SJCRH30 (cell line): ENCODE results near the gene NLRP13. TPM values are rescaled to one million over a fixed set of nuclear protein-coding genes. Genes with fewer than 3 reads are reported as not detected.
"Not testable (repeated sequence)": the region's sequence is repeated elsewhere in the genome, so short reads cannot be mapped to it uniquely, and the experiment has no call there.

ENCODE experiments used
- DNase-seq, 2 experiments: peaks; one replicate each; pipeline ENCODE4 v3.0.0-alpha.2; 2015 to 2020
- H3K27ac ChIP-seq: fragments of 250-450 bp; sonication (Bioruptor Pico); 2 replicates; pipeline ENCODE4 v1.5.1; 2020; ENCODE audit warnings: mild to moderate bottlenecking, moderate library complexity
- H3K27me3 ChIP-seq: fragments of 250-450 bp; sonication (Bioruptor Pico); 2 replicates; pipeline ENCODE4 v1.5.1; 2020; ENCODE audit warnings: mild to moderate bottlenecking, moderate library complexity
- H3K36me3 ChIP-seq: fragments of 250-450 bp; sonication (Bioruptor Pico); 2 replicates; pipeline ENCODE4 v1.5.1; 2020; ENCODE audit warnings: mild to moderate bottlenecking, moderate library complexity
- H3K4me1 ChIP-seq: fragments of 250-450 bp; sonication (Bioruptor Pico); 2 replicates; pipeline ENCODE4 v1.5.1; 2020; ENCODE audit warnings: mild to moderate bottlenecking, moderate library complexity
- H3K4me3 ChIP-seq: fragments of 250-450 bp; sonication (Bioruptor Pico); 2 replicates; pipeline ENCODE4 v1.5.1; 2020; ENCODE audit warnings: mild to moderate bottlenecking, moderate library complexity
- H3K9me3 ChIP-seq: fragments of 250-450 bp; sonication (Bioruptor Pico); replicated peaks from 2 replicates; pipeline ENCODE4 v1.5.1; 2020; ENCODE audit warnings: mild to moderate bottlenecking, moderate library complexity
- total RNA-seq: library from RNA; depleted of rRNA; stranded (reverse); fragments of >200 nt; shearing (Covaris generic); gene quantifications from 2 replicates; pipeline ENCODE4 v1.2.3, GENCODE V29; 2014; rRNA removed

The NLRP13 gene, protein sequence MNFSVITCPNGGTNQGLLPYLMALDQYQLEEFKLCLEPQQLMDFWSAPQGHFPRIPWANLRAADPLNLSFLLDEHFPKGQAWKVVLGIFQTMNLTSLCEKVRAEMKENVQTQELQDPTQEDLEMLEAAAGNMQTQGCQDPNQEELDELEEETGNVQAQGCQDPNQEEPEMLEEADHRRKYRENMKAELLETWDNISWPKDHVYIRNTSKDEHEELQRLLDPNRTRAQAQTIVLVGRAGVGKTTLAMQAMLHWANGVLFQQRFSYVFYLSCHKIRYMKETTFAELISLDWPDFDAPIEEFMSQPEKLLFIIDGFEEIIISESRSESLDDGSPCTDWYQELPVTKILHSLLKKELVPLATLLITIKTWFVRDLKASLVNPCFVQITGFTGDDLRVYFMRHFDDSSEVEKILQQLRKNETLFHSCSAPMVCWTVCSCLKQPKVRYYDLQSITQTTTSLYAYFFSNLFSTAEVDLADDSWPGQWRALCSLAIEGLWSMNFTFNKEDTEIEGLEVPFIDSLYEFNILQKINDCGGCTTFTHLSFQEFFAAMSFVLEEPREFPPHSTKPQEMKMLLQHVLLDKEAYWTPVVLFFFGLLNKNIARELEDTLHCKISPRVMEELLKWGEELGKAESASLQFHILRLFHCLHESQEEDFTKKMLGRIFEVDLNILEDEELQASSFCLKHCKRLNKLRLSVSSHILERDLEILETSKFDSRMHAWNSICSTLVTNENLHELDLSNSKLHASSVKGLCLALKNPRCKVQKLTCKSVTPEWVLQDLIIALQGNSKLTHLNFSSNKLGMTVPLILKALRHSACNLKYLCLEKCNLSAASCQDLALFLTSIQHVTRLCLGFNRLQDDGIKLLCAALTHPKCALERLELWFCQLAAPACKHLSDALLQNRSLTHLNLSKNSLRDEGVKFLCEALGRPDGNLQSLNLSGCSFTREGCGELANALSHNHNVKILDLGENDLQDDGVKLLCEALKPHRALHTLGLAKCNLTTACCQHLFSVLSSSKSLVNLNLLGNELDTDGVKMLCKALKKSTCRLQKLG
- not detected in 2 replicates for total RNA-seq

- no peaks in the 10 kb centered on the region; the same call in 1 of the 2 replicates for H3K27me3 ChIP-seq
- H3K4me1 ChIP-seq, result no peaks in the 10 kb centered on the region
- no peak within 1 kb of the TSS for H3K4me3 ChIP-seq
- no peaks in the 10 kb centered on the region for H3K9me3 ChIP-seq
- no peak within 1 kb of the TSS for H3K27ac ChIP-seq
- H3K36me3 ChIP-seq, result no peaks in the 10 kb centered on the region
- DNase-seq, result no peak
Measured at GRCh38 chr19:55931936-55932386, at the start of gene NLRP13. Gene NLRP13 (minus strand): TSS chr19:55932336. CDS start chr19:55932311, 25 bp downstream.

DNA sequence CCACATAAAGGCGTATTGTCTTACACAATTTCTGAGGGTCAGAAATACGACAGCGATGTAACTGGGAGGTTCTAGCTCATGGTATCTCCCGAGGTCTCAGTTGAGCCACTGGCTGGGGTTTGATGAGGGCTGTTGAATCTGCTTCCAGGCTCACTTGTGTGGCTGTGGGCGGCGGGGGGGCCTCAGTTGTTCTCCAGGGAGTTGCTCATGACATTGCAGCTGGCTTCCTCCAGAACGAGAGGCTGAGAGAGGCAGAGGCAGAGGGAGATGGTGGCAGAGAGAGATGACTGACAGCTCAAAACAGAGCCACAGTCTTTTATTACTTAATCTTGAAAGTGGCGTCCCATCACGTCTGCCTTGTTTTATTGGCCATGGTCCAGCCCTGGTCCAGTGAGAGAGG is 48.3 kb upstream of the NLRP13 start:
- Histone ChIP-seq H3K9me3 (no peaks in the 10 kb centered on the region), H3K4me3 (no peak overlapping the region)
- no peak for DNase-seq

GRCh38 chr19:55973982-55974381 is 41.8 kb upstream of the NLRP13 start:
- H3K27ac ChIP-seq, result no peak overlapping the region
- no peaks in the 10 kb centered on the region for H3K36me3 ChIP-seq
- DNase-seq, result no peak
- H3K27me3 ChIP-seq, result no peaks in the 10 kb centered on the region
- H3K4me3 ChIP-seq, result no peak overlapping the region
- no peaks in the 10 kb centered on the region for H3K4me1 ChIP-seq
- H3K9me3 ChIP-seq, result peaks cover 4% of the 10 kb centered on the region; the same call in 1 of the 2 replicates

More for the DNA sequence above, 48.3 kb upstream of the NLRP13 start:
- Histone ChIP-seq H3K27me3 (no peaks in the 10 kb centered on the region), H3K4me1 (no peaks in the 10 kb centered on the region), H3K36me3 (no peaks in the 10 kb centered on the region), H3K27ac (no peak overlapping the region)

- H3K4me3 ChIP-seq, result no peak overlapping the region
- no peaks in the 10 kb centered on the region for H3K27me3 ChIP-seq
- H3K4me1 ChIP-seq, result no peaks in the 10 kb centered on the region
- H3K27ac ChIP-seq, result no peak overlapping the region
- H3K9me3 ChIP-seq, result no peaks in the 10 kb centered on the region
- DNase-seq, result no peak
- H3K36me3 ChIP-seq, result no peaks in the 10 kb centered on the region
Measured at GRCh38 chr19:55962186-55962585, 30.1 kb upstream of the NLRP13 start.

DNA sequence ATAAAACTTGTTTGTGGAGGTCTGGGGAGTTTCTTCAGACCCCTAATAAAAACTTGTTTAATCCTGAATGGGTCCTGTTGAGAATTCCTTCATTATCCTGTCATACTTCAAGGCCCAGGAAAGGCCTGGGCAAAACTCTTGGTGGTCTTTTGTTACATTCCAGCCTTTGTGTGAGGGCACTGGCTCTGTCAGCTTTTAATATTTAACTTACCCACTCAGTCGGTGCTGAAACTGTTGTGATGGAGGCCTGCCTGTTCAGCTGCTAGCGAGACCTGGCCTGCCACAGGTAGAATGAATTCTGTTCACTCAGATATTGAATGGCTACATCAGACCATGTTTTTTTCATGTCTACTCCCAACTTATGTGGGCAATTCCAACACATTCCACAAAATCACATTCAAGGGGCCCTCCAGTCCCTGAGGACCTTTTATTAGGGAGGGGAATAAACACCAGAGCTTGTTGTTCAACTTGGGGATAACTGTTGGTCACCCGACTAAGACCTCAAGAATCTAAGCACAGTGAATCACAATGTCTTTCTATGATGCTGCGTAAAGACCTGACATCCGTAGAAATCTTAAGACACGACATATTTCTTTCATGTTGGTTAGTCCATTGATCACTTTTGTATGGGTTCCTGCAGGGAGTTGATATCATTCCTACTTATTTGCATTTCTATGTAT is 28.0 kb upstream of the NLRP13 start:
- no peaks in the 10 kb centered on the region for H3K27me3 ChIP-seq
- no peak for DNase-seq
- no peaks in the 10 kb centered on the region for H3K36me3 ChIP-seq
- H3K4me1 ChIP-seq, result no peaks in the 10 kb centered on the region
- no peak overlapping the region for H3K27ac ChIP-seq
- no peak overlapping the region for H3K4me3 ChIP-seq
- no peaks in the 10 kb centered on the region for H3K9me3 ChIP-seq

- no peak for DNase-seq
- H3K27me3 ChIP-seq, result no peaks in the 10 kb centered on the region
- H3K27ac ChIP-seq, result no peak overlapping the region
- H3K4me3 ChIP-seq, result no peak overlapping the region
- no peaks in the 10 kb centered on the region for H3K9me3 ChIP-seq
- no peaks in the 10 kb centered on the region for H3K4me1 ChIP-seq
- H3K36me3 ChIP-seq, result no peaks in the 10 kb centered on the region
Measured at GRCh38 chr19:55958356-55958755, 26.2 kb upstream of the NLRP13 start.

- no peak for DNase-seq
- Histone ChIP-seq H3K9me3 (no peaks in the 10 kb centered on the region), H3K27ac (no peak overlapping the region), H3K36me3 (no peaks in the 10 kb centered on the region), H3K4me1 (no peaks in the 10 kb centered on the region), H3K4me3 (no peak overlapping the region), H3K27me3 (no peaks in the 10 kb centered on the region)
Measured at GRCh38 chr19:55956431-55956830, 24.3 kb upstream of the NLRP13 start.

- H3K4me1 ChIP-seq, DNase-seq: not testable (repeated sequence)
Measured at GRCh38 chr19:55950566-55950965, 18.4 kb upstream of the NLRP13 start.

DNA sequence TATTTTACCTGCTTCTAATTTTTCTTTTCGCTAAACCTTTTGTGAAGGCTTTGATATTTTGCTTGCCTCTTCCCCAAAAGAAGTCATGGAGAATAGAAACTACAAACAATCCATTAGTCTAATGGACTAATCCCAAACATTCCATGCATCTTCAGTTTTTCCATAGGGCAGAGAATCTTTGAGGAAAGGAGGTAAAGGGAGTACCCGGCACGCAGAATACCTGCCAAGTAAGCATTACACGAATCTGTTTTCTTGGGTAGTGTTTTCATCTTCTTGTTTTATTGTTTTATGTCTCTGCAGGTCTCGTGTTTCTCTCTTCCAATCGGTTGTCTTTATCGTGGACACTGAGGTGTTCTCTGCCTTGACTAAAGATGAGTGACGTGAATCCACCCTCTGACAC is 15.4 kb upstream of the NLRP13 start, which contains the start of gene NLRP8:
Gene NLRP8 (plus strand): TSS at position 301 of the 400 bp plus-strand sequence.
- no peaks in the 10 kb centered on the region for H3K36me3 ChIP-seq
- no peak for DNase-seq

More at GRCh38 chr19:55950566-55950965, 18.4 kb upstream of the NLRP13 start:
- H3K36me3 ChIP-seq, H3K27ac ChIP-seq, H3K27me3 ChIP-seq, H3K9me3 ChIP-seq, H3K4me3 ChIP-seq: not testable (repeated sequence)

DNA sequence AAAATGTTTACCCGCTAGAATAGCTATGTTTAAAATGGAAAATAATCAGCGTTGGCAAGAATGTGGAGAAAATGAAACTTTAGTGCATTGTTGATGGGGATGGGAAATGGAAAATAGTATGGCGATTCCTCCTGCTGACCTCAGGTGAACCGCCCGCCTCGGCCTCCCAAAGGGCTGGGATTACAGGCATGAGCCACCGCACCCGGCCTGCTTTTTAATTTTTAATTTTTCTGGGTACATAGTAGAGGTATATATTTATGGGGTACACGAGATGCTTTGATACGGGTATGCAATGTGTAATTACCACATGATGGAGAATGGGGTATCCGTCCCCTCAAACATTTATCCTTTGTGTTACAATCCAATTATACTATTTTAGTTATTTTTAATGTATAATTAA is 8.2 kb upstream of the NLRP13 start:
- Histone ChIP-seq H3K27ac (no peak overlapping the region), H3K36me3 (no peaks in the 10 kb centered on the region), H3K27me3 (no peaks in the 10 kb centered on the region), H3K9me3 (no peaks in the 10 kb centered on the region), H3K4me1 (no peaks in the 10 kb centered on the region), H3K4me3 (no peak overlapping the region)
- DNase-seq, result no peak

More for the DNA sequence above, 15.4 kb upstream of the NLRP13 start, which contains the start of gene NLRP8:
- Histone ChIP-seq H3K4me1 (no peaks in the 10 kb centered on the region), H3K27ac (no peak within 1 kb of the TSS), H3K4me3 (no peak within 1 kb of the TSS), H3K27me3 (no peaks in the 10 kb centered on the region), H3K9me3 (no peaks in the 10 kb centered on the region)

DNA sequence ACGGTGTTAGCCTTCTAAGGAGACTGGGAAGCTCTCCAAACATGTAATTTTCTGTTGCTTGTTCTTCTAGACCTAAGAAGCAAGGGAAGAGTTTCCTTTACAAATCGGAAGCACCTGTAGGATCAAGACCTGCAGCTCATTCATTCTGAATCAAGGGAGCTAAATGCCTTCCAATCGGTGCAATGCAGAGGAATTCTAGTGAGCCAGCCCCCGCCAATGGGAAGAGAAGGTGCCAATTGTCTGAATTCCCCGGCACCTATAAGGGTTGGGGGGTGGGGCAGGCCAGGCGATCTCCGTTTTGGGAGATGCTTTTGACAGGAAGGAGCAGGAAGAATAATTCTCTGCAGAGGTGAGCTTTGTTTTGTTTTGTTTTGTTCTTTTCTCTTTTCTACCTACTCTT is 7.1 kb upstream of the NLRP13 start:
- Histone ChIP-seq H3K36me3 (no peaks in the 10 kb centered on the region), H3K4me1 (no peaks in the 10 kb centered on the region), H3K4me3 (no peak overlapping the region), H3K9me3 (no peaks in the 10 kb centered on the region), H3K27me3 (no peaks in the 10 kb centered on the region), H3K27ac (no peak overlapping the region)
- DNase-seq, result no peak

DNA sequence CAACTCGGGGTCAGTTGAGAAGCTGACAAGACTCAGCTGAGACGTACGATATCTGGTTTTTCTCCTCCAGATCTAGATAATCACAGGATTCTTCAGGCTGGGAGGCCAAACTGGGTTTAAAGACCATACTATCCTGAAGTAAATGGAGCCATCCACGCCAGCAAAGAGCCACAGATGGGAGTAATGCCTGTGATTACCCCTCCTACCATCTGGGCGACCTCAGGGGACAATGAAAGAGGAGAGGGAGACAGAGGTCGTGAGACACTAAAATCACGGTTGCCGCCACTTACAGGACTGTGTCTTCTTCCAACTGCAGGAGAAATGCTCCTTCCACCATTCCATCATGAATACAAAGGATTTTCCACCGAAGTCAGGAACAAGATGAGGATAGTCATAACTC is 3.1 kb upstream of the NLRP13 start:
- no peaks in the 10 kb centered on the region; the same call in 1 of the 2 replicates for H3K27me3 ChIP-seq
- H3K4me3 ChIP-seq, result no peak overlapping the region
- no peak for DNase-seq
- H3K27ac ChIP-seq, result no peak overlapping the region
- H3K4me1 ChIP-seq, result no peaks in the 10 kb centered on the region
- H3K9me3 ChIP-seq, result no peaks in the 10 kb centered on the region
- H3K36me3 ChIP-seq, result no peaks in the 10 kb centered on the region

DNA sequence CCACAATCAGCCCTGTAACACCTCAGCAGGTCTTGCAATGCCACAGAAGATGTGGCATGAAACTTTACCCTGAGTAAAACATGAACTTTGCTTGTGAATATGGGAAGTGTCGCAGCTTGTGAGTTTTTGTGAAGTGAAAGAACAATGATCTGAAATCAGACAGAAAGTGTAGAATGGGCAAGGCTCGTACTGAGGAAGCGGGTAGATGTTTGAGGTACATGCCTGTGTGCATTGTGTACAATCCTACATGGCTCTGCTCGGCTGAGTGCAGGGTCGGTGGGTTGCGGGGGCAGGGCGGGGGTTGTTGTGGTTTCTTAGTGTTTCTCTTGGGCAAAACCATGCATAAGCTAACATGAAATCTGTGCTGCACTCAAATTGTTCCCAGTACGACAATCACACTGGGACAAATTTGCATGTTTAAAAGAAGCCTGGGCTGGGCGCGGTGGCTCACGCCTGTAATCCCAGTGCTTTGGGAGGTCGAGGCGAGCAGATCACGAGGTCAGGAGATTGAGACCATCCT is 1.1 kb downstream of the NLRP13 start:
- Histone ChIP-seq H3K27me3 (no peaks in the 10 kb centered on the region; the same call in 1 of the 2 replicates), H3K9me3 (no peaks in the 10 kb centered on the region), H3K36me3 (no peaks in the 10 kb centered on the region), H3K4me1 (no peaks in the 10 kb centered on the region), H3K27ac (no peak overlapping the region), H3K4me3 (no peak overlapping the region)
- DNase-seq, result no peak

- H3K4me1 ChIP-seq, H3K36me3 ChIP-seq, H3K9me3 ChIP-seq, DNase-seq, H3K27ac ChIP-seq, H3K4me3 ChIP-seq, H3K27me3 ChIP-seq: not testable (repeated sequence)
Measured at GRCh38 chr19:55929258-55929657, 2.9 kb downstream of the NLRP13 start.
